NT2/D1 (cell line): ENCODE results near the gene LIPC.

Experiments
- DNase-seq: peaks from one replicate; pipeline ENCODE4 v3.0.0-alpha.2; 2011; ENCODE audit warnings: low read depth, low spot score
- H3K27me3 ChIP-seq: 2 replicates; pipeline ENCODE4 v1.6.0; 2011; ENCODE audit warnings: mild to moderate bottlenecking; ENCODE audit not compliant: insufficient read length, insufficient read depth
- H3K36me3 ChIP-seq: 2 replicates; pipeline ENCODE4 v1.6.1; 2011; ENCODE audit warnings: mild to moderate bottlenecking, low read length, mixed read lengths; ENCODE audit not compliant: insufficient read depth, insufficient read length
- H3K4me1 ChIP-seq: 2 replicates; pipeline ENCODE4 v1.5.1; 2011; ENCODE audit not compliant: insufficient read depth, insufficient read length
- H3K4me3 ChIP-seq: 2 replicates; pipeline ENCODE4 v1.5.1; 2011; ENCODE audit warnings: low read depth; ENCODE audit not compliant: insufficient read length
- H3K9ac ChIP-seq: 2 replicates; pipeline ENCODE4 v1.6.0; 2011; ENCODE audit warnings: low read depth; ENCODE audit not compliant: insufficient read length
- H3K9me3 ChIP-seq: 2 replicates; pipeline ENCODE4 v1.5.1; 2011; ENCODE audit warnings: mild to moderate bottlenecking, low read length; ENCODE audit not compliant: insufficient read depth
- SUZ12 ChIP-seq: IDR thresholded peaks from 2 replicates; pipeline ENCODE4 v1.6.1; 2011; ENCODE audit not compliant: insufficient read length, insufficient read depth; ENCODE audit errors: extremely low read depth
- YY1 ChIP-seq: IDR thresholded peaks from 2 replicates; pipeline ENCODE4 v1.6.1; 2011; ENCODE audit not compliant: insufficient read length, insufficient read depth
- ZNF274 ChIP-seq: IDR thresholded peaks from 2 replicates; pipeline ENCODE4 v1.6.1; 2011; ENCODE audit warnings: mild to moderate bottlenecking, low read depth, low read length

Gene LIPC

DNA sequence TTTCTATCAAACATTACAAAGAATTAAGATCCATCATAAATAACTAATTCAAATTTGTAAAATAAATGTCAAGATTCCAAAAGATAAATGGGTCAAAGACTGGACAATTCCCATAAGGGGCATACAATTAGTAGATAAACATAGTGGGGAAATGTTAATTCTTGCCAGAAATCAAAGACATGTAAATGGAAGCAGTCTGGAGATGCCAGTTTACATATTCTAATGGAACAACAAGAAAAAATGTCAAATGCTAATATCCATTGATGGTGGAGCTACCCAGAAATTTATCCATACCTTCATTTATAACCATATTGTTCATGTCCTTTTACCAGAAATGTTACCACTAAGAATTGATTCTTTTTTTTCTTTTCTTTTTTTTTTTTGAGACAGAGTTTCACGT lies 13.7 kb upstream of the LIPC start:
- Histone ChIP-seq H3K27me3 (no peaks in the 10 kb centered on the region), H3K4me1 (no peaks in the 10 kb centered on the region), H3K4me3 (no peak overlapping the region), H3K9ac (no peak overlapping the region), H3K9me3 (peaks cover 11% of the 10 kb centered on the region; the same call in 1 of the 2 replicates), H3K36me3 (no peaks in the 10 kb centered on the region)
- no peak for DNase-seq
- TF ChIP-seq YY1 (no peak), SUZ12 (no peak), ZNF274 (no peak)

DNA sequence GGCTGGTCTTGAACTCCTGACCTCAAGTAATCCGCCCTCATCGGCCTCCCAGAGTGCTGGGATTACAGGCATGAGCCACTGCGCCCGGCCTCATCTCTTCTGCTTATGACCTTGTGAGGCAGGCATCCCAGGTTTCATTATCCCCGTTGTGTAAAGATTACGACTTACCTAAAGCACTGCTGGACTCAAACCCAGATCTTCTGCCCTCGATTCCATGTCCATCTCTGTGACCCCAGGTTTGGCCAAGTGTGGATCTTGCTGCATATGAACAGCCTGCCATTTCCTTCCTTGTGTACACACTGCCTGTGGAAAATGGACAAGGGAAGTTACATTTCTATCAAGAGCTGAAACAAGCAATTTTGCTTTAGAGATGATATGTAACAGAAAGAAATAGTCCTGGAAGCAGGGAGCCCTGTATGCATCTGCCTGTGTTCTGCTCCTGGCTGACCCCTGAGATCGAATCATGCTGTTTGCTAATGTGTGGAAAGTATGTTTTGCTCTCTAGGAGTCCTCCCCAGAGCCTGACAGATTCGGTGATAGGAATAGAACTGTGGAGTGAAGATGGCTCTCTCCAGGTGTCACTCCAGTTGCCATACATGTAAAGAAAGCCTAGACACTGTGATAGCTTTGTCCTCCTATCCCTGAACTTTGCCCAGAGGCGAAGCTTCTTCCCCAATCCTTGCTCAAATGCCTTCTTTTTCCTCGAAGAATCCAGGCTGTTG lies 11.8 kb upstream of the LIPC start:
- Histone ChIP-seq H3K9me3 (0 out of 2 replicates have a peak, but pooled peaks cover 5% of the 10 kb centered on the region), H3K27me3 (no peaks in the 10 kb centered on the region), H3K4me1 (no peaks in the 10 kb centered on the region), H3K9ac (no peak overlapping the region), H3K4me3 (no peak overlapping the region), H3K36me3 (no peaks in the 10 kb centered on the region)
- TF ChIP-seq ZNF274 (no peak), YY1 (no peak), SUZ12 (no peak)
- no peak for DNase-seq

DNA sequence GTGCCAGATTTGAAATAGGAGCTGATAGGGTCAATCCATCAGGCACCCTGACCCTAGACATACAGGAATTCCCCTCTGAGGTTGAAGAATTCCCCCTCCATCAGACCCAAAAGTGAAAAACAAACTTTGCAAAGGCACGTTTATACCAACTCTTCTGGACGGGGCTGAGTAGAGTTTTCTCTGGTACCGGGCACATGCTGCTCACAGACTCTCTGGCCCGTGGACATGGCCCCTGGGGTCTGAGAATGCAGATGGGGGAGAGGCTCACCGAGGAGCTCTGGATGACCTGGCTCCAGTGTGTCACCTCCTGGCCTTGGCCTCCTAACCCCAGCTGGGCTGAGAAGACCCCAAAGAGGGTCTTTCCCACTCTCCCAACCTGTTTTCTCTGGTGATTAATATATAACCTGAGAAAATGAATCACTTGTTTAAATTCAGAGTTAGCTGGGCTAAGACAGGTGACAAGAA lies 11.2 kb upstream of the LIPC start:
- Histone ChIP-seq H3K9me3 (0 out of 2 replicates have a peak, but pooled peaks cover 5% of the 10 kb centered on the region), H3K4me1 (no peaks in the 10 kb centered on the region), H3K9ac (no peak overlapping the region), H3K36me3 (no peaks in the 10 kb centered on the region), H3K27me3 (no peaks in the 10 kb centered on the region), H3K4me3 (no peak overlapping the region)
- TF ChIP-seq YY1 = no peak
- no peak for TF ChIP-seq SUZ12
- TF ChIP-seq ZNF274 = no peak
- no peak for DNase-seq

DNA sequence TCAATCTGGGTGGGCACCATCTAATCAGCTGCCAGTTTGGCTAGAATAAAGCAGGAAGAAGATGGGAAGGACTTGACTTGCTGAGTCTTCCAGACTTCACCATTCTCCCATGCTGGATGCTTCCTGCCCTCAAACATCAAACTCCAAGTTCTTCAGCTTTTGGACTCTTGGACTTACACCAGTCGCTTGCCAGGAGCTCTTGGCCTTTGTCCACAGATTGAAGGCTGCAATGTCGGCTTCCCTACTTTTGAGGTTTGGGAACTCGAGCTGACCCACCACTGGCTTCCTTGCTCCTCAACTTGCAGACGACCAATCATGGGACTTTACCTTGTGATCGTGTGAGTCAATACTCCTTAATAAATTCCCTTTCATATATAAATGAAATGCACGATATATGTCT lies 8.6 kb upstream of the LIPC start:
- Histone ChIP-seq H3K9ac (no peak overlapping the region), H3K27me3 (no peaks in the 10 kb centered on the region), H3K9me3 (no peaks in the 10 kb centered on the region), H3K4me3 (no peak overlapping the region), H3K4me1 (no peaks in the 10 kb centered on the region), H3K36me3 (no peaks in the 10 kb centered on the region)
- DNase-seq = no peak
- no peak for TF ChIP-seq ZNF274
- TF ChIP-seq SUZ12 = no peak
- TF ChIP-seq YY1 = no peak

DNA sequence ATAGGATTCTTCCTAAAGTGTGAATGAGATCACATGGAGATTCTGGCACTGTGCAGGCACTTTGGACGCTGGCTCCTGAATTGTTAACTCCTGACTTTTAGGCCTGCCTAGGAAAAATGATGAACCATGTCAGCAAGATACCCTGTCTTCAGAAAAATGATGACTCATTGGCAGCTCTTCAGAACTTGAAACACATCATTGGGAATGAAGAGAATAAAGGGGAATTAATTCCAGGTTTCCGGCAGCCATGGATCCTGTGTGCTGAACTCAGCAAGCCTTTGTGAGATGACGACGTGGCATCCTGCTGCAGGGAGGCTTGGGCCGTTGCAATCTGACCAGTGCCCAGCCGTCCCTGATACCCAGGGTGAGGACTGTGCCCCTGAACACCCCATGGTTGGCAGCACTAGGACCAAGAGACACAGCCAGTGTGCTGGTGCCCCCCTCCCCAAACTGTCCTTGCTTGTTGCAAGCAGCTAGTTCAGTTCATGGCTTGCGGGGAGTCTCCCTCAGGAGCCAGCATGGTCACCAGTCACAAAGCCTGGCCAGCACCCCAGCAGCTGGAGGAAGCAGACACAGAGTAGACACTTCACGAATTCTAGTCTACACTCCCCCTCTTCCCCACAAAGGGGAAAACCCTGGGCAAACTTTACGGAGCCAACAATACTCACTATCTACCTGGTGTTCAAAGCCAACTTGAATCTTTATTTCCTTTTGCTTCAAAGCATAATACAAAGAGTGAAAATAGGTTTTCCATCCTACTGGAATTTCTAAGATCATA lies 7.8 kb upstream of the LIPC start:
- Histone ChIP-seq H3K9ac (no peak overlapping the region), H3K4me3 (no peak overlapping the region), H3K36me3 (no peaks in the 10 kb centered on the region), H3K4me1 (no peaks in the 10 kb centered on the region), H3K9me3 (no peaks in the 10 kb centered on the region), H3K27me3 (no peaks in the 10 kb centered on the region)
- no peak for DNase-seq
- TF ChIP-seq SUZ12 = no peak
- TF ChIP-seq YY1 = no peak
- TF ChIP-seq ZNF274 = no peak

DNA sequence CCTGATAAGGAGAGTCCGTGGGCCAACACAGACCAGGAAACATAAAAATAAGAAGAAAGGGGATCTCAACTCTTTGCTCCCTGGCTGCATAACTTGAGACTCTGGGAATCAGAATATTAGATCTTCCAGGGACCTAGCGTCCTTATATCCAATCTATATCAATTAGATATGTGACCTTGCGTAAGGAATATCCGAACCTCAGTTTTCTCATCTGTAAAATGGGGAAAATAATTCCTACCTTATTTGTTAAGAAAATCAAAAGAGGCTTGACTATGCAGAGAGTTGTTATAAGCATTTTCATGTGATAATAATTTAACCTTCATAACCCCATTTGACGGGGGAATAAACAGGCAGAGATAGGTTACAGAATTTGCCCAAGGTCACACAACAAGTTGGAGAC lies 7.1 kb upstream of the LIPC start:
- Histone ChIP-seq H3K4me1 (no peaks in the 10 kb centered on the region), H3K9ac (no peak overlapping the region), H3K36me3 (no peaks in the 10 kb centered on the region), H3K27me3 (no peaks in the 10 kb centered on the region), H3K4me3 (no peak overlapping the region), H3K9me3 (no peaks in the 10 kb centered on the region)
- no peak for TF ChIP-seq YY1
- TF ChIP-seq SUZ12 = no peak
- no peak for TF ChIP-seq ZNF274
- no peak for DNase-seq

DNA sequence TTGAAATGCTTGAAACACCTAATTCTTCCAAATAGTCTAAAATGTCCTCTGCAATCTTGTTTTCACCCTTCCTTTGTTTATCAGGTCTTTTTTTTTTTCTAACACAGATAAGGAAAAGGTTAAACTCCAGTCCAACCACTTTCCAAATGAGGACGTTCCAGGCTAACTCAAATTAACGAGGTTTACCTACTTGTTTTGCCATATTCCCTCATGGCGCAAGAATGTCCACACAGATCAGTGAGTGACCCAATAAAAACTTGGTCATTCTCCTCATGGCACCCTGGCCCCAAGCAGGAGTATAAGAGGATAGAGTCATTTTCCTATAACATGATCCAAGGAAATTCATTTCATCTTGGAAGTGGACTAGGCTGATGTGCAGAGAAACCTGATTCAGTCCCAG lies 6.6 kb upstream of the LIPC start:
- no peak for TF ChIP-seq SUZ12
- no peak for TF ChIP-seq ZNF274
- no peak for TF ChIP-seq YY1
- Histone ChIP-seq H3K4me3 (no peak overlapping the region), H3K9me3 (no peaks in the 10 kb centered on the region), H3K4me1 (no peaks in the 10 kb centered on the region), H3K27me3 (no peaks in the 10 kb centered on the region), H3K36me3 (no peaks in the 10 kb centered on the region), H3K9ac (no peak overlapping the region)
- DNase-seq = no peak
